GM12878 (cell line): ENCODE measurements around the gene MEGF11. TPM values are rescaled to one million over a fixed set of nuclear protein-coding genes. Genes with fewer than 3 reads are reported as not detected.

Experiments
- ATAC-seq: fragments of 200-7000 bp; cut with Tn5 transposase; 3 replicates; pipeline ENCODE4 v1.9.1; 2020; ENCODE audit warnings: mild to moderate bottlenecking, moderate library complexity
- BruUV-seq: library from RNA; stranded (reverse); fragments of 400-500 nt; replicated peaks from 2 replicates; lab custom pipeline; 2021; lab: Mats Ljungman, UMichigan
- CTCF ChIA-PET: fragments of 300-600 bp; sonication (Branson Sonifier 250); formaldehyde crosslinking; extraction: SDS; loops from one replicate; lab custom pipeline; 2021; ENCODE audit warnings: inconsistent platforms; lab: Yijun Ruan, JAX
- POLR2A ChIA-PET: fragments of 350-600 bp; formaldehyde crosslinking; extraction: SDS; loops from one replicate; lab custom pipeline; 2021; ENCODE audit warnings: inconsistent platforms; lab: Charles Lee
- RAD21 ChIA-PET: fragments of 300-600 bp; sonication (Branson Sonifier 250); formaldehyde crosslinking; loops from one replicate; lab custom pipeline; 2023; ENCODE audit warnings: antibody characterized with exemption; ENCODE audit not compliant: unreplicated experiment; lab: Charles Lee
- SMC1A ChIA-PET: fragments of 300-600 bp; sonication (Branson Sonifier 250); formaldehyde crosslinking; loops from one replicate; lab custom pipeline; 2023; ENCODE audit not compliant: unreplicated experiment, uncharacterized antibody; lab: Charles Lee
- DNase-seq: peaks from one replicate; pipeline ENCODE4 v3.0.0-alpha.2; 2011; ENCODE audit warnings: low read depth, low spot score
- FAIRE-seq: peaks from 3 replicates; lab custom pipeline; 2011; peaks lifted over from hg19 to GRCh38; lab: Jason Lieb, UNC
- H2AFZ ChIP-seq: 2 replicates; pipeline ENCODE4 v1.6.0; 2011; ENCODE audit warnings: low read depth, low read length, control low read depth; ENCODE audit not compliant: control insufficient read depth
- H3K27ac ChIP-seq: 2 replicates; pipeline ENCODE4 v1.5.1; 2011; ENCODE audit warnings: control low read depth; ENCODE audit not compliant: control insufficient read depth, insufficient read depth
- H3K27me3 ChIP-seq, 2 experiments: replicated peaks in 1 of 2; 2 replicates each; pipeline versions ENCODE4 v1.6.0 to v1.6.1; 2011; ENCODE audit warnings: low read length in 1 of 2; ENCODE audit not compliant: control insufficient read depth in 2 of 2, insufficient read depth in 2 of 2
- H3K36me3 ChIP-seq, 2 experiments: 2 replicates each; pipeline ENCODE4 v1.5.1; 2011; ENCODE audit warnings: low read length in 1 of 2; ENCODE audit not compliant: control insufficient read depth in 2 of 2, insufficient read depth in 2 of 2
- H3K4me1 ChIP-seq: 2 replicates; pipeline ENCODE4 v1.6.1; 2011; ENCODE audit warnings: mild to moderate bottlenecking, low read length, moderate library complexity, mixed read lengths; ENCODE audit not compliant: control insufficient read depth, insufficient read depth
- H3K4me2 ChIP-seq: 2 replicates; pipeline ENCODE4 v1.6.0; 2011; ENCODE audit warnings: control low read depth; ENCODE audit not compliant: control insufficient read depth, insufficient read depth
- H3K4me3 ChIP-seq: fragments of 200-600 bp; sonication (generic); 2 replicates; pipeline ENCODE4 v1.5.1; 2016
- H3K79me2 ChIP-seq: 2 replicates; pipeline ENCODE4 v1.6.0; 2011; ENCODE audit warnings: low read length; ENCODE audit not compliant: control insufficient read depth, insufficient read depth
- H3K9ac ChIP-seq: 2 replicates; pipeline ENCODE4 v1.8.0; 2011; ENCODE audit warnings: low read length, control low read depth, mixed read lengths; ENCODE audit not compliant: control insufficient read depth, insufficient read depth
- H3K9me3 ChIP-seq: replicated peaks from 3 replicates; pipeline ENCODE4 v1.5.1; 2011; ENCODE audit warnings: mild to moderate bottlenecking, low read length; ENCODE audit not compliant: control insufficient read depth, insufficient read depth
- H4K20me1 ChIP-seq: 2 replicates; pipeline ENCODE4 v1.6.0; 2011; ENCODE audit not compliant: control insufficient read depth, insufficient read depth
- ASH2L ChIP-seq: fragments of 300-600, 200-600 bp; sonication (generic); IDR thresholded peaks from 2 replicates; pipeline ENCODE4 v1.6.1; 2017; ENCODE audit warnings: low read depth, mild to moderate bottlenecking, borderline replicate concordance
- ATF3 ChIP-seq: IDR thresholded peaks from 2 replicates; pipeline ENCODE4 v1.6.1; 2011; ENCODE audit warnings: low read depth, mild to moderate bottlenecking, low read length, moderate library complexity, borderline replicate concordance; ENCODE audit errors: extremely low read depth
- ATF7 ChIP-seq: fragments of 450-650 bp; IDR thresholded peaks from 2 replicates; pipeline ENCODE4 v1.6.1; 2016; ENCODE audit warnings: low read depth, mild to moderate bottlenecking
- BCL3 ChIP-seq: IDR thresholded peaks from 2 replicates; pipeline ENCODE4 v1.6.1; 2011; ENCODE audit warnings: borderline replicate concordance, low read depth, mild to moderate bottlenecking, moderate library complexity, low read length; ENCODE audit not compliant: insufficient read depth, poor library complexity, severe bottlenecking
- DPF2 ChIP-seq: fragments of 450-650 bp; IDR thresholded peaks from 2 replicates; pipeline ENCODE4 v1.6.1; 2017; ENCODE audit warnings: mild to moderate bottlenecking
- IKZF2 ChIP-seq, 2 experiments: fragments of 450-650 bp; IDR thresholded peaks; 2 replicates each; pipeline ENCODE4 v1.6.1; 2017; ENCODE audit warnings: mild to moderate bottlenecking in 2 of 2, moderate library complexity in 2 of 2
- MTA2 ChIP-seq: fragments of 450-650 bp; IDR thresholded peaks from 2 replicates; pipeline ENCODE4 v1.6.1; 2016; ENCODE audit warnings: low read depth, mild to moderate bottlenecking, moderate library complexity
- RAD51 ChIP-seq: fragments of 450-650 bp; IDR thresholded peaks from 2 replicates; pipeline ENCODE4 v1.6.1; 2016; ENCODE audit warnings: moderate library complexity, mild to moderate bottlenecking, inconsistent platforms
- SKIL ChIP-seq: fragments of 450-650 bp; IDR thresholded peaks from 2 replicates; pipeline ENCODE4 v1.6.1; 2017; ENCODE audit warnings: mild to moderate bottlenecking, low read depth, inconsistent platforms; ENCODE audit not compliant: poor library complexity, severe bottlenecking
- SUZ12 ChIP-seq: fragments of 200-600 bp; sonication (generic); IDR thresholded peaks from one replicate; pipeline ENCODE4 v1.6.1; 2018; ENCODE audit warnings: antibody characterized with exemption, mild to moderate bottlenecking; ENCODE audit not compliant: unreplicated experiment
- USF2 ChIP-seq: IDR thresholded peaks from 2 replicates; pipeline ENCODE4 v1.6.1; 2011; ENCODE audit warnings: low read depth, low read length, improper control_type of control experiment, borderline replicate concordance
- WGBS: methylation state at CpG from one replicate; pipeline ENCODE4 v1.1.6; 2016; ENCODE audit warnings: low lambda C conversion rate; ENCODE audit not compliant: insufficient replicate concordance, insufficient coverage; ENCODE audit errors: missing lambda C conversion rate; 5-methylcytosine and 5-hydroxymethylcytosine counted together
- in situ Hi-C: fragments of 300-500 bp; cut with MboI; formaldehyde crosslinking; loops from 9 replicates; pipeline ENCODE4 v1.14.3; 2018; ENCODE audit warnings: mixed read lengths
- intact Hi-C: fragments of 100-400 bp; cut with micrococcal nuclease; formaldehyde crosslinking; loops from one replicate; pipeline ENCODE4 v1.14.2; 2022; ENCODE audit not compliant: unreplicated experiment
- polyA plus RNA-seq, 11 experiments: library from polyadenylated mRNA; depleted of rRNA in 4 of 11; unstranded in 6 of 11; stranded (reverse) in 5 of 11; fragments of >200 nt; fragmentation: Nextera tagmentation in 4 of 11; fragmentation: Illumina TruSeq in 1 of 11; extraction: Ambion mirVana in 4 of 11; extraction: Trizol in 1 of 11; gene quantifications; 1 replicate in 1 of 11; 2 replicates in 10 of 11; pipeline versions ENCODE4 v1.2.1 to v1.2.3, GENCODE V29; 2011 to 2016; ENCODE audit warnings: inconsistent platforms in 2 of 11, missing spikeins in 2 of 11, low read depth in 1 of 11
- total RNA-seq, 4 experiments: library from RNA; depleted of rRNA in 3 of 4; stranded (reverse); fragments of >200 nt in 3 of 4; fragmentation: Illumina TruSeq in 1 of 4; extraction: Trizol in 1 of 4; gene quantifications; 2 replicates each; pipeline versions ENCODE4 v1.2.1 to v1.2.3, GENCODE V29; 2013 to 2021

Gene MEGF11
- total and polyA plus RNA-seq, 10 of the 15 experiments (the other 5 are each of a cell fraction or from before 2014, with no cell fraction given), result 0.03 to 1.7 (median 0.49) TPM

GRCh38 chr15:66112388-66112787 lies 141.2 kb downstream of the MEGF11 start:
- RAD21 ChIA-PET, result no interaction called here
- H2AFZ ChIP-seq, result no peak overlapping the region
- intact Hi-C loops (no loop called here), in situ Hi-C loops (no loop called here)
- H3K27ac ChIP-seq, result no peak overlapping the region
- H3K4me2 ChIP-seq, result no peak overlapping the region
- FAIRE-seq, result no peak
- H3K27me3 ChIP-seq, result no peaks in the 10 kb centered on the region; a peak in 2 of 4 replicates
- SMC1A ChIA-PET, result interaction anchor here (0.7 to 2.2 kb wide), 3 partner anchors 8 to 176 kb away, joined by 3 to 6 read pairs (median 4); no protein-coding TSS in a partner anchor
- H3K36me3 ChIP-seq, result no peaks in the 10 kb centered on the region
- no peaks in the 10 kb centered on the region for H3K79me2 ChIP-seq
- no peak overlapping the region for H3K9ac ChIP-seq
- ATAC-seq, result no peak
- no peaks in the 10 kb centered on the region; the same call in 1 of the 2 replicates for H3K4me1 ChIP-seq
- H3K4me3 ChIP-seq, result no peak overlapping the region
- no peaks in the 10 kb centered on the region for H4K20me1 ChIP-seq
- POLR2A ChIA-PET, result no interaction called here
- BruUV-seq, result no TSS peak
- WGBS, result 21% methylated on average over 1 of the region's 1 CpG
- TF ChIP-seq DPF2 (no peak), SUZ12 (no peak), RAD51 (no peak), USF2 (no peak)
- no peaks in the 10 kb centered on the region for H3K9me3 ChIP-seq
- no peak for DNase-seq
- CTCF ChIA-PET, result interaction anchor here (0.5 kb wide), 1 partner anchor 251 kb away, joined by 3 read pairs; no protein-coding TSS in a partner anchor

- Histone ChIP-seq H3K4me2 (no peak overlapping the region), H3K79me2 (no peaks in the 10 kb centered on the region), H3K9ac (no peak overlapping the region), H3K9me3 (no peaks in the 10 kb centered on the region), H3K4me3 (no peak overlapping the region), H4K20me1 (no peaks in the 10 kb centered on the region), H2AFZ (no peak overlapping the region), H3K27me3 (peaks cover 0 to 1% of the 10 kb centered on the region in 2 experiments; a peak in 2 of 4 replicates), H3K27ac (no peak overlapping the region), H3K4me1 (no peaks in the 10 kb centered on the region; the same call in 1 of the 2 replicates), H3K36me3 (no peaks in the 10 kb centered on the region)
- no TSS peak for BruUV-seq
- FAIRE-seq (no peak), ATAC-seq (no peak), DNase-seq (no peak)
- RAD21 ChIA-PET, result interaction anchor here (1.7 kb wide), 2 partner anchors 23 to 194 kb away, joined by 3 to 4 read pairs; no protein-coding TSS in a partner anchor
- in situ Hi-C loops (no loop called here), intact Hi-C loops (no loop called here)
- POLR2A ChIA-PET, result interaction anchor here (1.2 kb wide), 1 partner anchor 190 kb away, joined by 3 read pairs; no protein-coding TSS in a partner anchor
- 46% methylated on average over 3 of the region's 3 CpGs for WGBS
- TF ChIP-seq ATF7 (no peak), BCL3 (no peak), SKIL (no peak), ATF3 (no peak), ASH2L (no peak), IKZF2 (IDR thresholded peaks at IDR 0.05) (no peak), MTA2 (no peak)
- CTCF ChIA-PET, result interaction anchor here (0.5 to 0.6 kb wide), 2 partner anchors 433 to 699 kb away, joined by 3 to 4 read pairs; no protein-coding TSS in a partner anchor
- SMC1A ChIA-PET, result interaction anchor here (1.5 kb wide), 1 partner anchor 9 kb away, joined by 5 read pairs; no protein-coding TSS in a partner anchor
Measured at GRCh38 chr15:66111363-66111762, 142.2 kb downstream of the MEGF11 start.
